TTC549 (cell line): Measurements from ENCODE around the gene COLEC12.

ENCODE experiments used
- FAIRE-seq: peaks from 2 replicates; lab custom pipeline; 2012; peaks lifted over from hg19 to GRCh38; lab: Jason Lieb, UNC

COLEC12 gene

GRCh38 chr18:355678-356077, 144.8 kb downstream of the COLEC12 start:
- no peak for FAIRE-seq

DNA sequence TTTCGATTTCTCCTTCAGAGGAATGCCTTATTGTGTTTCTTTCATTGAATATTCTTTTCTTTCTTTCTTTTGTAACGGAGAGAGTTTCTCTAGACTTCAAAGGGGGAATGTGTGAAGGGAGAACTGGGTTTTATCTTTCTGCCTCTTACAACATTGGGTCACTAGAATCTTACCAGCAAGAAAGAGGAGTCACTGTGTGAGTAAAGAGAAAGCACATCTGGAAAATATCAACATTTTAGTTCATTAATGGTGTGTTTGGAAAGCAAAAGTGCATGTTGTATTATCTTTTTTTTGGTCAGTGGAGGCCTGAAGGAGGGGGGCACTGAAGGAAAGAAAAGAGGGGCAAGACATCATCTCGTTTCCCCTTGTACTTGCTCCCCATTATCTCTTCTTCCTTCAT, 146.0 kb downstream of the COLEC12 start:
- no peak for FAIRE-seq

- FAIRE-seq = no peak
Measured at GRCh38 chr18:354003-354402, 146.5 kb downstream of the COLEC12 start.

DNA sequence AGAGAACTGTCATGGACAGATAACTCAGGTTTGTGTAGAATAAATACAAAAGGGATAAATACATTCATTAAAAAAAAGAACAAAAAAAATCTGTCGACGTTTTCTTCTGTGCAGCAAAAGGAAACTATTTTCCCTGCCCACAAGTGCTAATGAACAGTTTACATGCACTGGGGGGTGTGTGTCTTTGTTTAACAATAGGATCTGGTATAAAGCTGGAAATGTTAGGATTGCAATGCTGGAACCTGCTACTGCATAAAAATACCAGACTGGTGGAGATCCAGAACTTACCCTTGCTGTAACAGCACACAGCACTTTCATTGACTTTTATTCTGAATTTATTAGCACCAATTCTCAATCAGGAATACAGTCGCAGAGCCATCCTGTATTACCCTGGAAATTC, 148.1 kb downstream of the COLEC12 start:
- FAIRE-seq = no peak

GRCh38 chr18:350953-351572, 149.4 kb downstream of the COLEC12 start:
- FAIRE-seq = no peak

DNA sequence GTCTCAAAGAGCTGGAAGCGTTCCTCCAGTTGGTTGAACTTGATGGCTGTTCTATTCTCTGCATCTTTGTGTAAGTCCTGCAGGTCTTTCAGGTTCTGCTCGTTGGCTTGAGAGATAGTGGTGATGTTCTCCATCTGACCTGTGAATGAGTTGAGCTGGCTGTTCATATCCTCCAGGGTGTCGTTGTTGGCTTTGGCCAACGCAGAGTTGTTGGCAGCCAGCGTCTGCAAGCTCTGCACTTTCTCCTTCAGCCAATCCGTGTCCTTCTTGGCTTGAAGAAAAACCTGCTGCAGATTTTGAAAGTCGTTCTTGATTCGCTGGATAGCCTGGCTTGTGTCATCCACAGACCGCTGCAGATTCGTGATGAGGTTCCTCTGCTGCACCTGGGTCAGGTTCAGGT, 153.9 kb downstream of the COLEC12 start:
- no peak for FAIRE-seq

DNA sequence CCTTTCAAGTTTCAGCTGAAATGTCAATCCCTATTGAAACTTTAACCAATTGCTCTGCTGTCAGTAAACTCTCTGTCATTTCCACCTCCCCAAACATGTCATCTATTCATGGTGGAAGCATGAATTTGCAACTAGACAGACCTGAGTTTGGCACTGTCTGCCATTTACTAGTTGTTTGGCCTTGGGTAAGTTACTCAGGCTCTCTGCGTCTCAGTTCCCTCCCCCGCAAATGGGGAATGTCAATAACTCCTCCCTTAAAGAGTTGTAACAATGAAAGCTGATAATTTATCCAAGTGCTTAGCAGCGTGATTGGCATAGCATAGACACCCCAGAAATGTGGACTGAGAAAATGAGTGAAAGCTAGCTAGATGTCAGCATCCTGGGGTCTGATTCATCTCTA, 159.4 kb downstream of the COLEC12 start:
- FAIRE-seq = no peak

DNA sequence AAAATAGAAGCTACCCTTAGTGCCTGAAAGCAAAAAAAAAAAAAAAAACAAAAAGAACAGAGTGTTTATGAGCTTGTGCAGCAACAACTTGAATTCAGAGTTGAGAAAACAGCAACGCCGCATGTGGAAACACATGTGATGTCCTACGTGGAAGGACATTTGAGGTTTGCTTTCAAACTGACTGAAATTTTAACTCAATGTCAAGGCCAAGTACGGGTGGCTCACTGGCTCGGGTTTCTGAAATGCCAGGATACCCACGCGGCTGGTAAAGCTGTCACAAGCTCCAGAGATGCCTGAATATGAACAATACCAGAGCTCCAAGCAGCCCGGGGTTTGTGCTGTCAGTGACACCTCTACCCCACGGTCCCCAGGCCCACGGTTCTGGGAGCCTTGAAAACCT, 160.5 kb downstream of the COLEC12 start:
- no peak for FAIRE-seq

DNA sequence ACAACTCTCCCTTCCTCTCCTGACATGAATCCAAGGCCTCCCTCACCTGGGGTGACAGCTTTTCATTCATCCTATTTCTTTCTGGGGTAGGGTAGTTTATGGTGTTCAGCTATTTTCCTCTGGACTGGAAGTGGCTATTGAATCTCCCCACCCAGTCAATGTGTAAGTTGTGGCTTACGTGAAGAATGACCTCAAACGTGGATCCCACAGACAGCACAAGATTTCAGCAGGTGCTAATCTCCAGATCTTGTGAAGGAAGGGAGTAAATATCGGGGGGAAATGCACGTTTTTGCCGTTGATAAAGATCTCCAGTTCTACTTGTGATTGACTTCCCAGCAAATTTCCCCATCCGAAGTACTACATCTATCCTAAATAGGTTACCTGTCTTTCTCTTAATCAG, 161.3 kb downstream of the COLEC12 start:
- no peak for FAIRE-seq

DNA sequence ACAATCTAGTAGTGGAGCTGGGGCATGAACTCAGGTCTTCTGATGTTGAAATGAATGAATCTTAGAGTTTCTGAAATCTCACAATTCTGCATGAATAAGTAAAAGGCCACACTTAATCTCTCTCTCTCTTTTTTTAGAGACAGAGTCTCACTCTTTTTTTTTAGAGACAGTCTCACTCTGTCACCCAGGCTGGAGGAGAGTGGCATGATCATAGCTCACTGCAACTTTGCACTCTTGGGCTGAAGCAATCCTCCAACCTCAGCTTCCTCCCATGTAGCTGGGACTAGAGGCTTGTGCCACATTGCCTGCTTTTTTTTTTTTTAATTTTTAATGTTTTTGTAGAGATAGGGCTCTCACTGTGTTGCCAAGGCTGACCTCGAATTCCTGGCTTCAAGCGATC, 163.8 kb downstream of the COLEC12 start:
- no peak for FAIRE-seq

DNA sequence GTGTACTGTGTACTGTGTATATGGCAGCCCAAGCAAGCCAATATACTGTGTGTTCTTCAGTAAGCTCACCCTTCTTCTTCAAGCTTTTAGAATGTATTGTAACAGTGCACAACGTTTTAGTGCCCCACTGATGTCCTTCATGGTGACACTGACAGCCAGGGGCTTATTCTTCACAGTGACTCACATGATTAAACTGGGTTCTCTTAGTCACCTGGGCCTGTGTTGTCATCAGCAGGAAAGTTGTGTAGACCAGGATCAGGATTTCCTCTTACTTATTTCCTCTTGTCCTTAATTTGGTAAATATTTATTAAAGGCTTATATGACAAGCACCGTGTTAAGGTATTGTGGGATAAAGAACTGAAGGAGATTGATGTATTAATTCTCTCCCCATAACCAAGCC, 164.8 kb downstream of the COLEC12 start:
- no peak for FAIRE-seq

DNA sequence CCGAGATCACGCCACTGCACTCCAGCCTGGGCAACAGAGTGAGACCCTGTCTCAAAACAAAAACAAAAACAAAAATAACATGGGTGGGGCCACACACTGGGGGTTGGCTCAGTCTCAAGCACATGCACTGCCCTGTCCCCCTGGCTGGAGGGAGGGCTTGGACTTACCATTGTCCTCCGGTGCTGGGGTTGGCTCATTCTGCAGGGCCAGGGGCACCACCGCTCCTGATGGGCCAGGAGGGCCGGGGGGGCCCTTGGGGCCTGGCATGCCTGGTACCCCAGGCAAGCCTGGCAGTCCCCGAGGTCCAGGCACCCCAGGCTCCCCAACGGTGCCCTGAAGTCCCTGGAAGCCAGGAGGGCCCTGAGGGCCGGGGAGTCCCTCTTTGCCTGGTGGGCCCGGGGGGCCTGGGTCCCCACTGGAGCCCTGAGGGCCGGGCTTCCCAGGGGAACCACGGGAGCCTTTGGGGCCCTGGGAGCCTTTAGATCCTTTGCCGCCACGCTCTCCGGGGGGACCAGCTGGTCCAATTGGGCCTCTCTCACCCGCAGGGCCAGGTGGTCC, 165.8 kb downstream of the COLEC12 start:
- no peak for FAIRE-seq

DNA sequence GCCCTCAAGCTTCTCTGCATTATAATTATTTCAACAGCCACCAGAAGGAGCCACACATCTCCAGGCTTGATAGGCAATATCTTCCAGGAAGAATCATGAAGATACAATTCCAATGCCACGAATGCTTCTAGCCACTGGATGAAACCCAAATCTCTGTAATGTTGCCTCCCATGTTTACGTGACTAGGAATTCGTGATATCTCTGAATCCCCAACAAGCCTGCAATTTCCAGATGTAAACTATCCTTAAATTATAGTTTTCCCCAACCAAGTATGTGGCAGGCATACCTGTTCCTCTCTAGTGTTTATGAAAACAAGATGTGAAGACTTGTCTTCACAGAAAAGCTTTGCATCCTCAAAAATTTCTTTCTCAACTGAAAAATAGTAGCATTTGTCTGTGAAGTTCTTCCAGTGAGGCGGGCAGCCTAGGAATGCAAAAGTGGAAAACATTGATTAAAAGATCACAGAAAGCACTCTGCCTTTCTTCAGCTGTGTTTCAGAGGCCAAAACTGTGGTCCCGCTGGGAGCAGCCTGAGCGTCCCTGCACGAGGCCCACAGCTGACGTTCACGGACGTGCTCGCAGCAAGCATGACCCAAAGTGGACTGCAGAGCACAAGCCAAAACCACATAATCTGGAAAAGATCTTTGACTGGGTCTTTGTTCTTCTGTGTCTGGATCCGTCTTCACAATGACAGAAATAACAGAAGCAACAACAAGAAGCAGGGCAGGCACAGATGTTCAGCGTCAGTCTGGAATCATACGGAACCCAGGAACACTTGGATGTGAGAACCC, 167.6 kb downstream of the COLEC12 start:
- no peak for FAIRE-seq

- FAIRE-seq = no peak
Measured at GRCh38 chr18:332007-332406, 168.5 kb downstream of the COLEC12 start.

DNA sequence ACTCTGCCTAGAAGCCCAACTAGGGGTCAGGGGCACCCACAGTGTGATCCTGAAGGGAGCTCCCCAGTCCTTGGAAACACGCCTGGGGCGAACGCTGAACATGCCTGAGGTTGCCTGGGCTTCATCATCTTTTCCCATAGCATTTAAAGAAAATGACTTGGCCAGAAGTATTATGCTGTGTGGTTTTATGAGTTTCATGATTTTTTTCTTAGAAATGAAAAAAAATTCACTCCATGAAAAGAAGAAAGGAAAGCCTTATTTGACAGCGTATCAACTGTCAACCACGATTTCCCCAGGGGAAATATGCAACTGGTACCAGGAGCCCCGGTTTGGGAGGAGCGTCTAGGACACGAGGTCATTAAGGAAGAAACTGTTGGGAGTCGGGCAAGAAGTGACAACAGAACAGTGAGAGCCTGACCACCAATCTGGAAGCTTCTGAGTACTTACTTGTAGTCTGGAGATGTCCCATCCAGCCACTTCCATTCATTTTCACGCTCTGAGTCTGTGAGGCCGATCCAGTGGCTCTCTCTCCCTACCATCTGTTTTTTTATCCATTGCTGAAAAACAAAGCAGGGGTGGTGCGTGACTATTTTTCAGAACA, 169.2 kb downstream of the COLEC12 start:
- FAIRE-seq = no peak

DNA sequence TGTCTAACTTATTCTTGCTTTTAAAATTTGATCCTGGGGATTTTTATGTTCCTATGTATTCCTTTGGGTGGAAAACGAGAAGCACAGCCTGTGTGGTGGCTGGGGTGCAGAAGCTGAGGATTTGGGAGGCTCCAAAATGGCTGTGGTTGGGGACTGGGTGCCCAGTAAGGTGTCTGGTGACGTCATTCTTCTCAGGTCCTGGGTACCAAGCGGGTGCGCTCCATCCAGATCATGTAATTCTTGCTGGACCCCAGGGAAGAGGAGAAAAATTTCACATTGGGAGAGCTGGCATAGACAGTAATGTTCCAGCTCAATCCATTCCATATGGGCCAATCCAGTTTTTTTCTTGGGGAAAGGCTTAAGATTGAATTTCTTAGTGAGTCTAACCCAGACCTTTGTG, 171.6 kb downstream of the COLEC12 start:
- FAIRE-seq = no peak

DNA sequence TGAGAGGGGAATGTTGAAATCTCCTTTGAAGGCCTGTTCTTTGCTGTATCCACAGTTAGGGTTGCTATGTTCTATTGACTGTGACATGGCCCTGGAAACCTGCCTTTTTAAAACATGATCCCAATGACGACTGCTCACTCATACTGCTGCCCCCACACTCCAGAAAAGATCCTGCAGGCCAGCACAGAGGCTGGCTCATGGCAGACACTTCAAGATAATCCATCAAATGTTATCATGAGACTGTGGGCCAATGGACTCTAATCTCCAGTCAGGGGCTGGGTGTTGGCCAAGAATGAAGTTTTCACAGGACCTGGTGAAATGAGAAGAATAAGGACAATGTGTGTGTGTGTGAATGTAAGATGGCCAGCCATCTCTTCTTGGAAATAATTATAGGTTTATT, 173.7 kb downstream of the COLEC12 start:
- no peak for FAIRE-seq

DNA sequence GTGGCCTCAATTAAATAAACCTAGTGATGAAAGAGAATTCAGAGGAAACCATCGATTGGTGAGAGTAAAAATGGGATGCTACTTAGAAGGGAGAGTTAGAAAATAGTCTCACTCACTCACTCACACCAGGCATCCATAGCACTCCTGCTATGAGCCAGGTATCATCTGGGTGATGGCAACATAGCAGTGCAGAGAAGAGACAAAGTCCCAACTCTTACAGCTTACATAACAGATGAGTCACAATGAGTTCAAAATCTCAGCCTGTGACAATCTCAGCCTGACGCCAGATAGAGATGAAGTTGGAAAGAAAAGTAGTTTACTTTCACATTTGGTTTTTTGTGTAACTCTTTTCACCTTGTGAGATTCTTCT, 177.3 kb downstream of the COLEC12 start:
- no peak for FAIRE-seq

GRCh38 chr18:321865-322467, 178.5 kb downstream of the COLEC12 start:
- FAIRE-seq = no peak

- FAIRE-seq = no peak
Measured at GRCh38 chr18:320155-320554, 180.3 kb downstream of the COLEC12 start.

DNA sequence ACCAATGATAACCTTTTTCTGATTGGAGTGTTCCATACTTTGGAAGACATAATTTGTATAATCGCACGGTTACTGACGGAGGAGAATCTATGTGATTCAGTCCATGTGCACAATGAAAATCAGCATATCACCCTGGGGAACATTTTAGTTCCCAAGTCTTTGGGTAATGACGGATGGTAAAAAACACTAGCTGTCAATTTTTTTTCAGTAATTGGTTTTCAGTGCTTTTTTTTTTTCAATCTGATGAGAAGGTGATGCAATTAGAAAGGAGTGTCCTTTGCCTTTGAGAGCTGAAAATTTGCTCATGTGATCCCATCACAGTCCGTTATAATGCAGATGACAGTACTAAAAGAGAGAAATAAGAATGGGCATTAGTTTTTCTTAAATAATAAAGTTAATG, 180.8 kb downstream of the COLEC12 start:
- FAIRE-seq = no peak

DNA sequence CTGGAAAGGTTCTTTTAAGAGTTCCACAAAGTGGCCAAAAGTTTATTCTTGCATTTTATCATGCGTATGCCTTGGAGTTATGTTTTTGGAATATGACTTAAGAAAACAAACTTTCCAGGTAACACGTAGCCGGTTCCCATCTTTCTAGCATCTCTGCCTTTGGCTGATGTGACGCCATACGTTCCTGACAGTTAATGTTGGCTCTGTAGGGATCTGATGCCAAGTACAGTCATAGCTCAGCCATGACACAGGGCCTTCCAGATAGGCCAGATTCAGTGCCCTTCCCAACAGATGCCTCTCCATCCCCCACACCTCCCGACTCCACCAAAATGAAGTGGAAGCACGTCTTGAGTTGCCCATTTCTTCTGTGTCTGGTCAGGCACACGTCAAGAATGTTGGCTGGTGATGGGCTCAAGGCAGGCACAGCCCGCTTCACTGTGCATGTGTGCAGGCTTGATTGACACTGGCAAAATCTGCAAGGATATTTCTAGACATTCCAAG, 181.7 kb downstream of the COLEC12 start:
- FAIRE-seq = no peak

GRCh38 chr18:317618-318017, 182.9 kb downstream of the COLEC12 start:
- FAIRE-seq = no peak
